HG02973 (cell line): ENCODE data around the gene ZCCHC9.
"Not testable (repeated sequence)": the region's sequence is repeated elsewhere in the genome, so short reads cannot be mapped to it uniquely, and the experiment has no call there.

Experiments
- ATAC-seq: cut with Tn5 transposase; IDR thresholded peaks from one replicate; pipeline ENCODE4 v1.9.1; 2021; ENCODE audit warnings: moderate library complexity; ENCODE audit not compliant: unreplicated experiment

The ZCCHC9 gene

GRCh38 chr5:81303563-81303962 is 2.2 kb downstream of the ZCCHC9 start:
- no peak for ATAC-seq

GRCh38 chr5:81305785-81306184 is 4.4 kb downstream of the ZCCHC9 start:
- ATAC-seq, result no peak

- no peak for ATAC-seq
Observed at GRCh38 chr5:81308836-81309235, 7.4 kb downstream of the ZCCHC9 start.

- ATAC-seq, result no peak
Observed at GRCh38 chr5:81310402-81311063, 9.1 kb downstream of the ZCCHC9 start.

- no peak for ATAC-seq
Observed at GRCh38 chr5:81313278-81313677, 11.9 kb downstream of the ZCCHC9 start.

GRCh38 chr5:81313686-81314085 is 12.3 kb downstream of the ZCCHC9 start:
- no peak for ATAC-seq

GRCh38 chr5:81314581-81314980 is 13.2 kb downstream of the ZCCHC9 start:
- no peak for ATAC-seq

- no peak for ATAC-seq
Observed at GRCh38 chr5:81315336-81315735, 13.9 kb downstream of the ZCCHC9 start.

GRCh38 chr5:81315830-81316229 is 14.4 kb downstream of the ZCCHC9 start:
- no peak for ATAC-seq

- ATAC-seq, result no peak
Observed at GRCh38 chr5:81316571-81316970, 15.2 kb downstream of the ZCCHC9 start.

GRCh38 chr5:81317536-81317935 is 16.1 kb downstream of the ZCCHC9 start:
- no peak for ATAC-seq

- no peak for ATAC-seq
Observed at GRCh38 chr5:81326554-81326953, 25.2 kb downstream of the ZCCHC9 start.

GRCh38 chr5:81334304-81335061 is 33.1 kb downstream of the ZCCHC9 start:
- ATAC-seq, result no peak

GRCh38 chr5:81335946-81336345 is 34.6 kb downstream of the ZCCHC9 start:
- no peak for ATAC-seq

GRCh38 chr5:81336556-81336955 is 35.2 kb downstream of the ZCCHC9 start:
- ATAC-seq, result no peak

GRCh38 chr5:81337803-81338202 is 36.4 kb downstream of the ZCCHC9 start:
- ATAC-seq, result no peak

- not testable (repeated sequence) for ATAC-seq
Observed at GRCh38 chr5:81338213-81338612, 36.8 kb downstream of the ZCCHC9 start.

GRCh38 chr5:81344736-81345135 is 43.3 kb downstream of the ZCCHC9 start:
- ATAC-seq, result no peak

GRCh38 chr5:81345411-81346003 is 44.1 kb downstream of the ZCCHC9 start:
- ATAC-seq, result no peak

- no peak for ATAC-seq
Observed at GRCh38 chr5:81349161-81349560, 47.8 kb downstream of the ZCCHC9 start.

- no peak for ATAC-seq
Observed at GRCh38 chr5:81350507-81350906, 49.1 kb downstream of the ZCCHC9 start.

- no peak for ATAC-seq
Observed at GRCh38 chr5:81353189-81353588, 51.8 kb downstream of the ZCCHC9 start.
